Stimulated activated CD8-positive, alpha-beta memory T cell treated with anti-CD3 and anti-CD28 coated beads, Interleukin-7, amount 100 ng/mL, for 48 hours (primary cell): ENCODE results near the gene TMA7.
A peak's percentile ranks its signal among the peaks of the same experiment; 100 is the strongest.
"Not testable (repeated sequence)": the region's sequence is repeated elsewhere in the genome, so short reads cannot be mapped to it uniquely, and the experiment has no call there.

Source experiments
- DNase-seq, 2 donors: peaks; one replicate each; pipeline ENCODE4 v3.0.0-alpha.2; 2020; ENCODE audit warnings: low read depth in 1 of 2; ENCODE audit errors: extremely low read depth in 1 of 2

Gene TMA7

DNA sequence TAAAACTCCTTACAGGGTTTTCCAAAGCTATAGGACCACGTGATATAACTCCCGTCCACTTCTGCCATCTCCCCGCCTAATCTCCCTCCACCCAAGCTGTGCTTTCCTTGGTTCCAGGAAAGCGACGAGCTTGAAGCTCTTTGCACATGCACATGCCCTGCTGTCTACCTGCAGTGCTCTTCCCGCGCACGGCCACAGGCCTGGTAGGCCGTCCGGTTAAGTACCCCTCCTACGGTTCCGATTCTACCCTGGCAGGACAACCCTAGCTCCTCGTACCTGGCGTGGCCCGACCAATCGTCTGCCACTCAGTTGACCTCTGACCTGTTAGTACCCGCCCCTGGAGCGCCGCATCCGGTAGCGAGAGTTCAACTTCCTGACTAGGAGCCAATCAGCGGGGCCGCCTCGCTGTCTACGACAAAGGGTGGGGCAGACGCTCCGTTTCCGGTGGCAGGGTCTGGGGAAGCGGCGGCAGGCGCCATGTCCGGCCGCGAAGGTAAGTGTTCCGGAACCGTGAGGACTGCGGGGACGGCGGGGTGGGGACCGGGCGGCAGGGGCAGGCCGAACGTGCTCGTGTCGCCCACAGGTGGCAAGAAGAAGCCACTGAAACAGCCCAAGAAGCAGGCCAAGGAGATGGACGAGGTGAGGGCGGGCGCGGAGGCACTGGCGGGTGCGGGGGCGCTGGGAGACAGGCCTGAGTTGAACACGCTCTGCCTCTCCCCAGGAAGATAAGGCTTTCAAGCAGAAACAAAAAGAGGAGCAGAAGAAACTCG lies at the start of gene TMA7, which contains the start of gene CCDC51:
TMA7 (plus strand) TSS at position 438 of the 770 bp plus-strand sequence; CDS start at position 478, 40 bp downstream.
CCDC51 (minus strand) TSS at position 300 of the 770 bp plus-strand sequence. CDS start 4,991 bp downstream, outside the sequence.
- DNase-seq: peak; percentile 97 to 99

DNA sequence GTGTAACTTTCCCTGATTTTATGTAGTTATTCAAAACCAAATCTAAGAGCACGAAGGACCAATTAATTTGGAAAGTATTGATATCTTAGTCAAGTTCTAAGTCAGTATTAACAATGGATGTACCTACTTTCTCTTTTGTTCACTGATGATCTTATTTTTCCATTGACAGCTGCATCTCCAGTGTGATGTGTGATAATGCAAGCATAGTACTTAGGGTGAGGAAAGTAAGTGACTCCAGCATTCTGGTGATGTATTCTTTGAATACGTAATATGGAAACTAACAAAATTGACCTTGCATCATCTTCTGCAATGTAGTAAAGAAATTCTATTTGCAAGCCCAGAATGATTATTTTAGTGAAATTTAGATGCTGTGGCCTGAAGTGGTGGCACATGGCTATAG lies 45.7 kb upstream of the TMA7 start:
- DNase-seq: no peak

DNA sequence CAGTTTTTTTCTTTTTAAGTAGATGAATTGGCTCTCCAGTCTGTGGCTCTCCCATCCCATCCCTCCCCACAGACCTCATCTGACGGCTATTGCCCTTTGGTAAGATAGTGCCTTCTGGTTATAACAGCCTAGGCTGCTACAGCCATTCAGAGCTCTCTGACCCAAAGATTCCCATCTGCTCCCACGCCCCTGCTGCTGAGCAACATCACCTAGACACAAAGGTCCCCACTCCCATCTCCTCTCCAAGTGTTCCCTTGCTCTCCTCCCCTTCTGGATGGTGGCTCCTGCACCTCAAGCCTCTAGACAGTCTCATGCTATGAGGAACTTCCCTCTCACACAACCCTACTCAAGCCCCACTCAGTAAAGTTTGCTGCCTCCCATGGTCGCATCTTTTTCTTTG lies 44.3 kb upstream of the TMA7 start:
- DNase-seq: no peak

DNA sequence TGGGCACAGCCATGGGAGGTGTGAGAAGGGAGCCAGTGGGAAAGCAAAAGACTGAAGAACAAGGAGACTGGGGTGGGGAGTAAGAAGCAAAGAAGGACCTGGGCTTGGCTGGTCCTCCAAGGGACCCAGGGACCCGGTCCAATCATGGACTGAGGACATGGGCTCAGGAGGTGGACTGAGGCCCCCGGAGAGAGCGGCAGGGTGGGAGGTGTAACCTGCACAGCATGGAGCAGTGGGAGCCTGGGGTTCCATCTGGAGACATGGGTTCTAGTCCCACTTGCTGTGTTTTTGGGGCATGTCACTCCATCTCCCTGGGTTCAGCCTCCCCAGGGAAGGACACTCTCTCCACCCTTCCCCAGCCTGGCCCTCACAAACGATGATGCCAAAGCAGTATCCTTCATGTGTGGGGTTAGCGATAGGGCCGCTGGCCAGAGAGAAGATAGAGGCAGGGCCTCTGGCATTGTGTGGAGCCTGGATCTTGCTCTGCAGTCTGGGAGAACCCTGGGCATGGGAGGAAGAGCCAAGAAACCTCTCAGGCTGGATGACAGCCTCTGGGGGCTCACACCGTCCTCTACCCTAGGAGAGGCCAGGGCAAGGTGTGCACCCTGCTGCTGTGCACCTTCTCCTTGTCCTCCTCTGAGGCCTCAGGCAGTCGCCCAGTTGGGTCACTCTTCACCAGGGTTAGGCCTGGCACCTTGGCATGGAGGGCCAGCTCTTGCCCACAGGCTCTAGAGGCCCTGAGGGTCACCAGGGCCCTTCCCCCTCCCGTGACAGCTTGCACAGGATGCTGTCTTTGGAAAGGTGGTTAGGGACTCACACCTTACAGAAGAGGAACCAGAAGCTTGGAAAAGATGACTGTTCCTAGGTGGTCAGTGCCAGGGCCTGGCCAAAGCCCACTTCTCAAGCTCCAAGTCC lies 42.0 kb upstream of the TMA7 start:
- no peak for DNase-seq

DNA sequence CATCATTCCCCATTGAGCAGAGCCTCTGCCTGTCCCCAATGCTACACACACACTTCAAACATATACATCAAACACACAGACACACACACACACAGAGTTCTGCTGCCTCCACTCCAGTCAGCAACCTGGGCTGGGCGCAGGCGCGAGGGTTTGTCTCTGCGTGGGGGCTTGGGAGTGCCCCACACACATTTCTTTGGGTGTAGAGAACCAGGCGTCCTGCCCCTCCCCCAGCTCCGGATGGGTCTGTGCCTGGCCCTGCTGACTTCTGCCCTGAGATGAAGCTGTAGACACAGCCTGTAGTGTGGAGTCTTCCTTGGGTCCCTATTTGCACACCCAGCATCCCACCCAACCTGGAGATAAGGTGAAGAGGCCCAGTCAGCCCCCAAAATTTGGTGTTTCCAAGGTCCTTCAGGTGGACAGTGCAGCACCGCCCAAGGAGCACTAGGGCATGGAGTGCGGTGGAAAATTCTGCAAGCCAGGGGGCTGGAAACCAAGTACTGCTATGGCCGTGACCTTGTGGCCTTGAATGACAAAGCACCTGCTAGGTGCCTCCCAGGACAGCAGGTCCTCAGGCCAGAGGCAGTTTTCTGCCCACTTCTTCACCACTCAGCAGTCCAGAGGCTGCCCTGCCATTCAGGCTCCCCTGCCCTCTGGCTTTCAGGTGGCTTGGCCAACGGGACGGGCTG lies 41.2 kb upstream of the TMA7 start:
- no peak for DNase-seq

DNA sequence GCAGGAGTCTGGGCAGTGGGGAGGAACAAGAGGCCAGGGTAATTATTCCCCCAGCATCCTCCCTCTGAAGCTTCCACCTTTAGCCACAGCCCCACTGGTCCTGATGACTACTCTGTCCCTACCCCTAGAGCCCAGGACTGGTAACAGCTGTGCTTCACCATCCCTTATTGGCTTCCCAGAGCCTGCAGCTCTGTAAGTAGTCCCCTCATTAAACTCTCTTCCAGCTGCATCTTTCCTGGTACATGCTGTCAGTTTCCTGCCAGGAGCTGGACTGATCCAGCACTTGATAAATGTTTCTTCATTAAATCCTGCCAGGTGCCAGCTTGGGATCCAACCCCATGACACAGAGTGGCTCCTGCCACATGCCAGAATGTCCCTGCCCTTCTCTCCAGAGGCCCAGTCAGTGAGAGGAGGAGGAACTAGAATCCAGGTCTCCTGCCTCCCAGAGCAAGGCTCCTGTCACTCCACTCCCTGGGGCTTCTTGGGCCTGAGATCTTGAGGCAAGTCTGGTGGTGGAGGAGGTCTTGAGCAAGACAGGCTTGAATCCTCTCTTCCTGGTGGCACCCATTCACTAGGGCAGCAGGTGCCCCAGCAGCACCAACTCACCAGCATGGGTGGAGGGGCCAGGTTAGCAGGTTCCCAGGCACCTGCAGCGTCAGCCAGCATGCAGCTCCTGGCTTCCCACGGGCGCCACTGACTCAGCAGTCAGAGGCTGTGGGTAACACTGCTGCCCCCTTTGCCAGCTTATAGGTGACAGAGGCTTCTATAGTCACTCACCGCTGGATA lies 40.5 kb upstream of the TMA7 start:
- DNase-seq: no peak

DNA sequence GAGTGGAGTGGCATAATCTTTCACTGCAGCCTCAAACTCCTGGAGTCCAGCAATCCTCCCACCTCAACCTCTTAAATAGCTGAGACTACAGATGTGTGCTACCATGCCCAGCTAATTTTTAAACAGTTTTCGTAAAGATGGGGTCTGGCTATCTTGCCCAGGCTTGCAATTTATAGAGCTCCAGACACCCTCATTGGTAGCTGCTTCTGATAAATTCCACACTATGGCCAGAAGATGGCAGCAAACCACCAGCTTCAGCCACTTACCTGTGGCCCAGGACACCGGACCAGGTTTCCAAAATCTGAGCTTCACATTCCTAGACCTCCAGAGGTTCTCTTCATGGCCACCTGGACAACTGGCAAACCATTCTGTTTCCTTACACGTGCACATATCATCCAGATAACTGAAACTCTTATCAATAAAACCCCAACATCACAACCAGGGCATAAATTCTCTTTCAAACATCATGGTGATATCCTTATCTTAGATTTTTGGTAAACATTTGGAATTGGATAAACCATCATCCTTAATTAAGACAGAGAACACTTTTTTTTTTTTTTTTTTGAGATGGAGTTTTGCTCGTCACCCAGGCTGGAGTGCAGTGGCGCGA lies 39.1 kb upstream of the TMA7 start:
- peak in 1 of 2 donors; percentile 34 for DNase-seq

DNA sequence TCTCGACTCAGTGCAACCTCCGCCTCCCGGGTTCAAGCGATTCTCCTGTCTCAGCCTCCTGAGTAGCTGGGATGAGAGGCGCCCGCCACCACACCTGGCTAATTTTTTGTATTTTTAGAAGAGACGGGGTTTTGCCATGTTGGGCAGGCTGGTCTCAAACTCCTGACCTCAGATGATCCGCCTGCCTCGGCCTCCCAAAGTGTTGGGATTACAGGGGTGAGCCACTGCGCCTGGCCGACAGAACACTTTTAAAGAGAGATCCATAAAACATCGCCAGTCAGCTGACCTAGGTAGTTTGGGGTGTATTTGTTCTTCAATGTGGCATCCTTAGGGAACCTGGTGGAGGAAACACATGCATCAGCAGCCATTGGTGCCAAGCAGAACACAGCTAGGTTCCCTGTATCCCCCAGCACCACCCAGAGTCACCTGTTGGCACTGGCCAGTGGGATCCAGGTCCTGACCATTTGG lies 38.6 kb upstream of the TMA7 start:
- DNase-seq: not testable (repeated sequence)

DNA sequence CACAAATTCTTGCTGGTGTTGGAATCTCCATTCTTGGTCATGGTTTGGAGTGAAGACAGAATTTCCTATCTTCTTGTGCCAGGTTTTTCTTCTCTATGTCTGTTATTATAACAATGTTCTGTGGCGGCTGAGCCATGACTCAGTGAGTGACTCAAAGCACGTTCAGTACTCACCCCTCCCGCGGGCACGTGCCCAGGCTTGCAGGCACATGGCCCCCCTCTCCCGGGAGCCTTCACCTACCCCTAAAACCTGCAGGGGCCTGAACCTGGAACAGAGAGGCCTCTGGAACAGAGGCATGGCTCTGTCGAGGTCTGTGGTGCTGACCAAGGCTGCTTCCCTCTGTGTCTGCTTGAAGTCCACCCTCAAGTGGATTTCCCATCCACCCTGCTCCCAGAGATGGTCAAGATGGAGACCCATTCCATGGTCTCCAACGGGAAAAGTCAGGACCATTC lies 37.8 kb upstream of the TMA7 start:
- DNase-seq: no peak

DNA sequence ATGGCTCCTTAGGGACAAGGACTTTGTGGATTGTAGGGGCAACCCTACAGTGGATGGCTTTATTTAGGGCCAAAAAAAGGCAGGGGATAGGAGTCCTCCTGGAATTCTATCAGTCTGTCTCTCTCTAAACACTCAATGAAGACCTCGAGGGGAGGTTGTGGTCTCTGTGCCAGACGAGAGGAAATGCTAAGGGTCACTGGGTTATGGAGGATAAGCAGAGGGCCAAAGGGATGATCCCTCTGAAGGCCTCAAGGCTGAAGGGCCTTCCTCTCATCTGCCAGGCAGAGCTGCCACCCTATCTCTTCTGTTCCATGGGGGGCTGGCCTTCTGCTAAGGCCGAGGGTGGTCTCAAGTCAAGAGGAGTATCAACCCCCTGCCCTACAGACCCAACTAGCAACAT lies 37.1 kb upstream of the TMA7 start:
- DNase-seq: no peak

DNA sequence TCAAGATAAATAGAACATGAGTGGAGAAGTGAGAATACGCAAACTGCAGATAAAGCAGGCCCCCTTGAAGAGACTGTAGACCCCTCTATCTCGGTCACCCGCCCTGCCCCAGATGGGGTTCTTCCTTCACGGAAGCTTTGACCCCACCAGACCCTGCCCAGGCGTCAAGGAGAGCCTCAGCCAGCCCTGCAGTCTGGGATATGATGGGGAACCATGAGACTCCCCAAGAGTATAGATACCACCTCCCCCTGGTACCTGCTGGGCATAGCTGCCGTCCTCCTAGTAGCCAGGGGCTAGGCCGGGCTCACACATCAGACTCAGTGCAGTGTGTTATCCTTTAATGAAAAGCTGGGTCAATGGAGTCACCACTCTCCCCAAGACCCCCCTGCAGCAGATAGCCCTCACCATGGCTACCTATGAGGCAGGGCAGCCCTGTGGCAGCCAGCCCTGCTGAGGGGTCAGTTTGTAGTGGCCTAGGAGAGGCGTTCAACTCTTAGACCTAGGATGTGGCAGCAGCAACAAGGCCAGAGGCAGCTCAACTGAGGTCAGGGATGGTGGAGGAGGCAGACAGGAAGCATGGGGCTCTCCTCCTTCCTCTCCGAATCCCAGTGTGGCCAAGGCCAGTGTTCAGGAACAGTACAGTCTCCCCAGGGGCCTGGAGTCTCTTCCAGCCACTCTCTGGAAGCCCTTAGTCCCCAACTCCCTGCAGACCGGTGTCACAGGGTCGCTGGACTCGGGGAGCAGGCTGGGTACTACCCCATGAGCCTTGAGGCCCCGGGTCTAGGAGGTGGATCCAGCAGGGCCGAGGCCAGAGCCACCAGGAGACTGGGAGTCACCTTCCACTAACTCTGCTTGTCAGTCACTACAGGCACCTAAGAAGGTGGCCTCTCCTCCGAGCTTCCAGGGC lies 36.3 kb upstream of the TMA7 start:
- DNase-seq: no peak

DNA sequence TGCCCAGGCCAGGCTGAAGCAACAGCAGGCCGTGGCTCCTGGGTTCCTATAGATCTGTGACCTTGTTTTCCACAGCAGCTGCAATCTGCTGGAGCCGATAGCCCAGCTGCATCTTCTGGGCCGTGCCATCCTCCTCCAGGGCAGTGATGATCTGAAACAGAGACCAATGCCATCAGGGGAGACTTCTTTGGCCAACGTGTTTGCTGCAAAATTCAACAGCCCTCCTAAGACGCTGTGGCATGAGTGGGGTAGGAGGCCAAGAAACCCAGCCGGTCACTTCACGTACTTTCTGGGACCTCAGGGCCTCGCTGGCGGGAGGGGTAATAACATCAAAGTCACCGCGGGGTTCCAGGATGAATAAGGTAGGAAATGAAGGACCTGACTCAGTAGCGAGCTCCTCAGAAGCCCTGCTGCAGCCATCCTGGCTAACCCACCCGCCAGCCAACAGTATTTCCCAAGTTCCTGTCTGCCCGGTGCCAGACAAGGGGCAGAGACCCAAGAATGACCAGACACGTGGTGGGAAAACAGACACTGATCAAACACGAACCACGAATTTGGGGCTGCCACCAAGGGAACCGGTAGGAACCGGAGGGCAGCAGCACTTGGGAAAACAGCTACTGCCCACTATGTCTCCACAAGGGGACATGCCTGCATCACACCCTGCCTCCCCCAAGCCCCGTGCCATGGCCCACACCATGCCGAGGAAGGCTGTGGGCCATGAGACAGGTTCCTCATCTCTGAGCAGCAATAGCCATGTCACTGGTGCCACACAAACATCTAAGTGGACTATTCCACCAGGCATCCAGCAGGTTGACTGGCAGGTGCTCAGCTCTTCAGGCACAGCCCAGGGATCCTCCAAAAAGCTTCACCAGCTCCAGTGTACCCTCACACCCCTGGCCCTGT lies 35.4 kb upstream of the TMA7 start:
- no peak for DNase-seq

DNA sequence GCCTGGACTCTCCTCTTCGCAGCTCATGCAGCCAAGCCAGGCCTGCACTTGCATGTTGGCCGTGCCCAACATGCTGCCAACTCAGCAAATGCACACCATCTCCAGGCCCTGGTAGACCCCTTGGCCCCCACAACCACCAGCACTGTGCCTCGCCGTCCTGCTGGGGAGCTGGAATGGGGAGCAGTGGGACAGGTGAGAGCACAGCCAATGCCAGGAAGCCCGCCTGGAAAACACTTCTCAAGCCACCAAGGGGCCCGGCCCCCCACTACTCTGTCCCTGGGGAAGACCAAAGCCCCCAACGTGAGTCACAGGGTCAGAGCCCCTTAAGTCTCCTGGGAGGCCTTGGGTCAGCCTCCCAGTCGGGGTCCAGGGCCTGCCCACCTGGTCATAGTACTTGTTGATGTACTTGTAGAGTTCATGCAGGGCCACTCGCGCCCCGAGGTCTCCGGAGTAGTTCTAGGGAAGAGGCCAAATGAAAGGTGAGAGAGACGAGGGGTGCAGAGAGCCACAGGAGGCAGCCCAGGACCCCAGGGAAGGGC lies 34.6 kb upstream of the TMA7 start:
- DNase-seq: no peak

DNA sequence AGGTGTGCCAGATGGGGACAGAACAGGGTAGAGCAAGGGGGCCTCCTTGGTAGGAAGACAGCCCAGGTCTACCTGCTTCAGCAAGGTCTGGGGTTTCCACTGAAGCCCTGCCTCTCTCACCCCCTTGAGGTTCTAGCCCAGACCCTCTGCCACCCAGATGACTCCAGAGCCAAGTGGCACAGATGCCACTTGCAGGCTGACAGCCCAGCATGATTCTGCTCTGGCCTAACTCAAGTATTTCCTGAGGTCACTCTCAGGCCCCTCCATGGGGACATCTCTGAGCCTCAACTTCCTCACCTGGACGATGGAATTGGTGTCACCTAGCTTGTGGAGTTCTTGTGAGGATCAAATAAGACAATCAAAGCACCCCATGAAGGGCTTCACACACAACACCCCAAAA lies 34.1 kb upstream of the TMA7 start:
- DNase-seq: no peak

DNA sequence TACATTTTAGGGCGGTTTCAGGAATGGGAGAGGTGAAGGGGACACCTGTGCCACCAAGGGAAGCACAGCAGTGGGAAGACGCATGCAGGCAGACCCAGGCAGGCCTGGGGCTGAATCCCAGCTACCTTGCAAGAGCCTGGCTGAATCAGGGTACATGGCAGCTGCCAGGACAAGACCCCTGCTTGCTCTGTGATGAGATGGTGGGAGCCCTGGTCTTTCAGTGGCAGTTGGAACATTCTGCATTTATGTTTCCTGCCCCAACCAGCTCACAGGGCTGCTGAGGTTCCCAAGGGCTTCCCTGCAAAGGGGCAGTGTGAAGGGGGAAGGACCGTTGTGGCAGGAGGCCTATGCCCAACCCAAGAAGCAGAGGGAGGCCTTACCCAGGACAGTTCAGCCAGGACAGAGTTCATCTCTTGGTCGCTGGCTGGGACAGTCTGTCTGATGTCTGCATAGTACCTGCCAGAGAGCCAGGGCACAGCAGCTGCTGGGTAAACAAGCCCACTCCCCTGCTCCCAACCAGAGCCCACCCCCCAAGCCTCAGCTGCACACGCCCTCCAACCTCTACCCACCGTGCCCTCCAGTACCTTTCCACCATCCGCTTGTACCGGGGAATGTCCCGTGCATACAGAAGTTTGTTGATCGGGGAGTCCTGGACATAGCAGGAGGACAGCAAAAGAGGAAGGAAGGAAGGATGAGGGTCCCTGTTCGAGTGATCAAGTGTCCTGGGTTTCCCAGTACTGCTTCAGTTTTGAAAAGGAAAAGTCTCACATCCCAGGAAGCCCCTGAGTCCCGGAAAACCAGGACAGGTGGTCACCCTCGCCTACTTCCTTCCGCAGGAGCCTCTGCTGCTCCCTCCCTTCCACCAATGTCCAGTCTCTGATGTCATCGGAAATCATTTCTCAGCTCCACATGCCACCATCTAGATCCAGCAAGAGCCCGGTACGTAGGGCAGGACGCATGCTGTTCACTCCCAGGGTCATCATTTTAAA lies 33.3 kb upstream of the TMA7 start:
- no peak for DNase-seq

DNA sequence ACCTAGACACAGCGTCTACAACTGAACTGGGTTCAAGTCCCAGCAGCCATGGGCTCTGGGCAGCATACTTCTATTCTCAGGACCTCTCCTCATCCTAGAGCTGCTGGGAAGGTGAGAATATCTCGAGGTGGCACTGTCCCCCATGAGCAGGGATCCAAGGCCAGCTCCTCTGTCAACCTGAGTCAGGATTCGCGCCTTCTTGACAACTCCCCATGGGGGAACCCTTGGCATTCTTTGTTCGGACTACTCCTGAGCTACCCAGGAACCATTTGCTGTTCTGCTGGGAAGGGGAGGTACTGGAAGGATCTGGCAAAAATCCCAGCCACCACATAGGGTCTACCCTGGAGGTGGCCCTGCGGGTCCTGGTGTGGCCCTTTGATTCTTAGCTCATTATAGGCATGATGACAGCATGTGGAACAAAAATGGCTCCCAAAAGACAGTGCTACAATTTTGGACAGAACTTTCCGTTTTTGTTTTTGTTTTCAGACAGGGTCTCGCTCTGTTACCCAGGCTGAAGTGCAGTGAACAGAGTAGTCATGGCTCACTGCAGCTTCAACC lies 32.4 kb upstream of the TMA7 start:
- no peak for DNase-seq
